Adrenal gland (tissue), 12 donors: Measurements from ENCODE around the gene GPR68. TPM values are rescaled to one million over a fixed set of nuclear protein-coding genes. Genes with fewer than 3 reads are reported as not detected.

ENCODE experiments used
- DNase-seq, 7 donors: peaks; one replicate each; pipeline ENCODE4 v3.0.0-alpha.2; 2019 to 2020
- H3K27ac ChIP-seq, 5 donors: fragments of 200-600 bp; sonication (generic) in 4 of 5; 1 replicate in 3 of 5; 2 replicates in 2 of 5; pipeline versions ENCODE4 v1.5.1 to v1.8.0; 2016 to 2020; ENCODE audit warnings: mild to moderate bottlenecking in 1 of 5
- H3K27me3 ChIP-seq: fragments of 200-600 bp; 2 replicates; pipeline ENCODE4 v1.8.0; 2021
- H3K36me3 ChIP-seq, 2 donors: fragments of 200-600 bp; replicated peaks in 1 of 2; 1 replicate in 1 of 2; 2 replicates in 1 of 2; pipeline versions ENCODE4 v1.5.1 to v1.8.0; 2018 to 2022
- H3K4me1 ChIP-seq, 2 donors: fragments of 200-600 bp; replicated peaks in 1 of 2; 1 replicate in 1 of 2; 2 replicates in 1 of 2; pipeline versions ENCODE4 v1.5.1 to v1.8.0; 2018 to 2021
- H3K4me3 ChIP-seq, 4 donors: fragments of 200-600 bp; sonication (generic) in 3 of 4; one replicate each; pipeline ENCODE4 v1.5.1; 2016 to 2018
- H3K9me3 ChIP-seq, 3 donors: fragments of 200-600 bp; sonication (generic) in 1 of 3; replicated peaks in 1 of 3; 1 replicate in 2 of 3; 2 replicates in 1 of 3; pipeline versions ENCODE4 v1.5.1 to v1.8.0; 2016 to 2021
- CTCF ChIP-seq, 6 experiments: fragments of 450-650 bp in 4 of 6; fragments of 200-600 bp in 2 of 6; sonication (generic) in 1 of 6; IDR thresholded peaks; 1 replicate in 5 of 6; 2 replicates in 1 of 6; pipeline versions ENCODE4 v1.5.1 to v1.8.0; 2016 to 2021; ENCODE audit warnings: antibody characterized with exemption in 6 of 6, mild to moderate bottlenecking in 2 of 6, moderate library complexity in 1 of 6
- POLR2A ChIP-seq, 2 donors: fragments of 450-650 bp; IDR thresholded peaks; one replicate each; pipeline ENCODE4 v1.6.1; 2017; ENCODE audit warnings: antibody characterized with exemption in 2 of 2, mild to moderate bottlenecking in 2 of 2, moderate library complexity in 1 of 2
- WGBS, 4 donors: extraction: QIAGEN DNeasy Blood & Tissue Kit in 2 of 4; methylation state at CpG; one replicate each; pipeline versions ENCODE4 v1.1.5 to v1.1.7; 2013 to 2017; 5-methylcytosine and 5-hydroxymethylcytosine counted together
- intact Hi-C, 2 donors: fragments of 100-400 bp; cut with DNase I; formaldehyde crosslinking; loops; one replicate each; pipeline versions ENCODE4 v1.14.1 to v1.15.0; 2022 to 2023
- polyA plus RNA-seq, 3 donors: library from polyadenylated mRNA; stranded (reverse); fragments of 200-250 nt in 2 of 3; fragments of 350-450 nt in 1 of 3; fragmentation: Illumina TruSeq in 1 of 3; extraction: RNeasy Lipid Tissue Mini Kit (QIAGEN cat#74804) in 1 of 3; gene quantifications; one replicate each; pipeline ENCODE4 v1.2.3, GENCODE V29; 2013 to 2014
- total RNA-seq, 9 donors: library from RNA; depleted of rRNA in 4 of 9; stranded (reverse); fragments of >200 nt in 4 of 9; fragments of 120-200 nt in 1 of 9; fragmentation: NEBNext Ultra II Directional in 1 of 9; extraction: Animal tissue kit (Norgen Biotek cat#: 25700) in 1 of 9; gene quantifications; one replicate each; pipeline versions ENCODE4 v1.1.0 to v1.2.4, GENCODE V29; 2013 to 2023
- donor health status: healthy with polysubstance abuse.
- donor health status: Bipolar disorder and iron deficiency.
- donor health status: DM: yes; HTN: yes; CAD: no.
- donor health status: DM: no; HTN: no; CAD: no.
- donor health status: DM: no; HTN: no; CAD: no.
- donor health status: DM: yes; HTN: yes; CAD: no.

Gene GPR68
- total and polyA plus RNA-seq, 12 donors, result 0.28 to 4.5 (median 1.0) TPM; not detected in 1

GRCh38 chr14:91237219-91237618 lies 7.3 kb downstream of the GPR68 start:
- no peaks in the 10 kb centered on the region for H3K9me3 ChIP-seq
- H3K27ac ChIP-seq, result no peak overlapping the region
- no peaks in the 10 kb centered on the region for H3K36me3 ChIP-seq
- WGBS, 4 donors, result 77 to 88% (median 82%) methylated on average over 7 of the region's 7 CpGs
- intact Hi-C loops, result no loop called here
- H3K27me3 ChIP-seq, result no peaks in the 10 kb centered on the region
- peak in 1 of 7 donors; percentile 16 for DNase-seq
- no peaks in the 10 kb centered on the region for H3K4me1 ChIP-seq
- TF ChIP-seq POLR2A (IDR thresholded peaks at IDR 0.05), result no peak
- TF ChIP-seq CTCF (IDR thresholded peaks at IDR 0.05), result no peak
- H3K4me3 ChIP-seq, result no peak overlapping the region

- DNase-seq, result no peak
- 85 to 95% (median 91%) methylated on average over 7 of the region's 7 CpGs for WGBS, 4 donors
- no peaks in the 10 kb centered on the region for H3K36me3 ChIP-seq
- TF ChIP-seq CTCF (IDR thresholded peaks at IDR 0.05), result no peak
- TF ChIP-seq POLR2A (IDR thresholded peaks at IDR 0.05), result no peak
- H3K4me1 ChIP-seq, result no peaks in the 10 kb centered on the region
- H3K4me3 ChIP-seq, result no peak overlapping the region
- intact Hi-C loops, result no loop called here
- no peaks in the 10 kb centered on the region for H3K9me3 ChIP-seq
- H3K27ac ChIP-seq, result no peak overlapping the region
- H3K27me3 ChIP-seq, result no peaks in the 10 kb centered on the region
These were observed 8.7 kb downstream of the GPR68 start for GRCh38 chr14:91235841-91236240.

GRCh38 chr14:91234791-91235114 lies 9.8 kb downstream of the GPR68 start:
- H3K4me1 ChIP-seq, result no peaks in the 10 kb centered on the region
- TF ChIP-seq POLR2A (IDR thresholded peaks at IDR 0.05) (no peak), CTCF (IDR thresholded peaks at IDR 0.05) (no peak)
- intact Hi-C loops, result no loop called here
- no peak overlapping the region for H3K27ac ChIP-seq
- H3K9me3 ChIP-seq, result no peaks in the 10 kb centered on the region
- no peak overlapping the region for H3K4me3 ChIP-seq
- DNase-seq, result no peak
- H3K27me3 ChIP-seq, result no peaks in the 10 kb centered on the region
- H3K36me3 ChIP-seq, result no peaks in the 10 kb centered on the region
- WGBS, 4 donors, result 94 to 97% (median 96%) methylated on average over 16 of the region's 16 CpGs

GRCh38 chr14:91233936-91234790 lies 10.3 kb downstream of the GPR68 start:
- Histone ChIP-seq H3K36me3 (no peaks in the 10 kb centered on the region), H3K4me3 (no peak overlapping the region), H3K4me1 (no peaks in the 10 kb centered on the region), H3K9me3 (no peaks in the 10 kb centered on the region), H3K27ac (no peak overlapping the region), H3K27me3 (no peaks in the 10 kb centered on the region)
- 91 to 93% (median 92%) methylated on average over 21 to 63 of the region's 63 CpGs for WGBS, 4 donors
- peak in 5 of 7 donors; percentile 22 to 65 (median 32) for DNase-seq
- TF ChIP-seq CTCF (IDR thresholded peaks at IDR 0.05) (no peak), POLR2A (IDR thresholded peaks at IDR 0.05) (no peak)
- intact Hi-C loops, result no loop called here
